ENCODE measurements around the gene ZKSCAN1.
"Not testable (repeated sequence)": the region's sequence is repeated elsewhere in the genome, so short reads cannot be mapped to it uniquely, and the experiment has no call there.

Gene ZKSCAN1

GRCh38 chr7:100003711-100004661 is 11.4 kb upstream of the ZKSCAN1 start:
- DNase-seq (ENCODE audit: low spot score): no peak

- DNase-seq (ENCODE audit: low spot score): no peak
These were observed 7.5 kb upstream of the ZKSCAN1 start for GRCh38 chr7:100007887-100008286.

- DNase-seq (ENCODE audit: low spot score): no peak
These were observed 6.9 kb upstream of the ZKSCAN1 start for GRCh38 chr7:100008525-100008924.

- DNase-seq (ENCODE audit: low spot score): not testable (repeated sequence)
These were observed 5.4 kb upstream of the ZKSCAN1 start for GRCh38 chr7:100009952-100010351.

GRCh38 chr7:100010901-100011300 is 4.5 kb upstream of the ZKSCAN1 start:
- DNase-seq (ENCODE audit: low spot score): no peak

- no peak for DNase-seq (ENCODE audit: low spot score)
These were observed 3.9 kb upstream of the ZKSCAN1 start for GRCh38 chr7:100011516-100011915.

GRCh38 chr7:100012385-100013327 is 2.7 kb upstream of the ZKSCAN1 start:
- not testable (repeated sequence) for DNase-seq (ENCODE audit: low spot score)

GRCh38 chr7:100013328-100013676 is 2.1 kb upstream of the ZKSCAN1 start:
- no peak for DNase-seq (ENCODE audit: low spot score)

- DNase-seq (ENCODE audit: low spot score): no peak
These were observed 962 bp downstream of the ZKSCAN1 start for GRCh38 chr7:100016215-100016901.

GRCh38 chr7:100017300-100017699 is 1.9 kb downstream of the ZKSCAN1 start:
- DNase-seq (ENCODE audit: low spot score): no peak

GRCh38 chr7:100017875-100018274 is 2.5 kb downstream of the ZKSCAN1 start:
- DNase-seq (ENCODE audit: low spot score): no peak

GRCh38 chr7:100019908-100020307 is 4.5 kb downstream of the ZKSCAN1 start:
- no peak for DNase-seq (ENCODE audit: low spot score)

- DNase-seq (ENCODE audit: low spot score): no peak
These were observed 5.9 kb downstream of the ZKSCAN1 start for GRCh38 chr7:100021297-100021696.

- DNase-seq (ENCODE audit: low spot score): no peak
These were observed 7.2 kb downstream of the ZKSCAN1 start for GRCh38 chr7:100022621-100023020.

GRCh38 chr7:100023526-100023925 is 8.1 kb downstream of the ZKSCAN1 start:
- no peak for DNase-seq (ENCODE audit: low spot score)

GRCh38 chr7:100024020-100024619 is 8.7 kb downstream of the ZKSCAN1 start:
- no peak for DNase-seq (ENCODE audit: low spot score)

GRCh38 chr7:100027197-100027596 is 11.8 kb downstream of the ZKSCAN1 start:
- DNase-seq (ENCODE audit: low spot score): no peak

- no peak for DNase-seq (ENCODE audit: low spot score)
These were observed 14.2 kb downstream of the ZKSCAN1 start for GRCh38 chr7:100029596-100029995.

GRCh38 chr7:100033526-100033925 is 18.1 kb downstream of the ZKSCAN1 start:
- no peak for DNase-seq (ENCODE audit: low spot score)

- DNase-seq (ENCODE audit: low spot score): no peak
These were observed 19.6 kb downstream of the ZKSCAN1 start for GRCh38 chr7:100034871-100035510.

- DNase-seq (ENCODE audit: low spot score): no peak
These were observed 20.5 kb downstream of the ZKSCAN1 start for GRCh38 chr7:100035876-100036275.
